AG09319 (cell line): ENCODE measurements around the gene HEXD.
A peak's percentile ranks its signal among the peaks of the same experiment; 100 is the strongest.
"Not testable (repeated sequence)": the region's sequence is repeated elsewhere in the genome, so short reads cannot be mapped to it uniquely, and the experiment has no call there.

Source experiments
- DNase-seq: peaks from one replicate; pipeline ENCODE4 v3.0.0-alpha.2; 2010; ENCODE audit warnings: low read depth; ENCODE audit errors: extremely low read depth
- TF ChIP-seq, protein P1 (sequence below): IDR thresholded peaks from 2 replicates; pipeline ENCODE4 v1.5.1; 2011; ENCODE audit warnings: low read depth, mild to moderate bottlenecking, inconsistent platforms, low read length, moderate library complexity

The HEXD gene

DNA sequence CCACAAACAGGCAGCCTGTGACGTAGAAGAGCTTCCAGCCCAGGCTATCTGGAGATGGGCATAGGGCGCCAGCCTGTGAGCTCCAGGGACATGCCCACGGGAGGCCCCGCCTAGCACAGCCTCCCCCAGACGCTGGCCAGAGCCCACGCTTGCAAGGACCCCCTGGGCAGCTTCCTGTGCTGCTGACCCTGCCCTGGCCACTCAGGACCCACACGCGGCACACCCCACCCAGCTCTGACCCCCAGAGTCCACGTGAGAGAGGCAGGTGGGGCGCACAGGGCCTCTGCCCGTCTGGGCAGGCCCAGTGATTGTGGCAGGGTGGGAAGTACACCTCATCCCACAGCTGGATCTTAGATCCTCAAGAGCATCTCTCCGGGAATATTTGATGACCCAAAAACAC is 28.5 kb downstream of the HEXD start:
- no peak for DNase-seq
- TF ChIP-seq, protein P1, sequence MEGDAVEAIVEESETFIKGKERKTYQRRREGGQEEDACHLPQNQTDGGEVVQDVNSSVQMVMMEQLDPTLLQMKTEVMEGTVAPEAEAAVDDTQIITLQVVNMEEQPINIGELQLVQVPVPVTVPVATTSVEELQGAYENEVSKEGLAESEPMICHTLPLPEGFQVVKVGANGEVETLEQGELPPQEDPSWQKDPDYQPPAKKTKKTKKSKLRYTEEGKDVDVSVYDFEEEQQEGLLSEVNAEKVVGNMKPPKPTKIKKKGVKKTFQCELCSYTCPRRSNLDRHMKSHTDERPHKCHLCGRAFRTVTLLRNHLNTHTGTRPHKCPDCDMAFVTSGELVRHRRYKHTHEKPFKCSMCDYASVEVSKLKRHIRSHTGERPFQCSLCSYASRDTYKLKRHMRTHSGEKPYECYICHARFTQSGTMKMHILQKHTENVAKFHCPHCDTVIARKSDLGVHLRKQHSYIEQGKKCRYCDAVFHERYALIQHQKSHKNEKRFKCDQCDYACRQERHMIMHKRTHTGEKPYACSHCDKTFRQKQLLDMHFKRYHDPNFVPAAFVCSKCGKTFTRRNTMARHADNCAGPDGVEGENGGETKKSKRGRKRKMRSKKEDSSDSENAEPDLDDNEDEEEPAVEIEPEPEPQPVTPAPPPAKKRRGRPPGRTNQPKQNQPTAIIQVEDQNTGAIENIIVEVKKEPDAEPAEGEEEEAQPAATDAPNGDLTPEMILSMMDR, result no peak

- DNase-seq, result no peak
- TF ChIP-seq, protein P1, result no peak
These were observed 29.7 kb downstream of the HEXD start for GRCh38 chr17:82447876-82448275.

- DNase-seq, result no peak
- TF ChIP-seq, protein P1, result no peak
These were observed 31.2 kb downstream of the HEXD start for GRCh38 chr17:82449131-82449882.

DNA sequence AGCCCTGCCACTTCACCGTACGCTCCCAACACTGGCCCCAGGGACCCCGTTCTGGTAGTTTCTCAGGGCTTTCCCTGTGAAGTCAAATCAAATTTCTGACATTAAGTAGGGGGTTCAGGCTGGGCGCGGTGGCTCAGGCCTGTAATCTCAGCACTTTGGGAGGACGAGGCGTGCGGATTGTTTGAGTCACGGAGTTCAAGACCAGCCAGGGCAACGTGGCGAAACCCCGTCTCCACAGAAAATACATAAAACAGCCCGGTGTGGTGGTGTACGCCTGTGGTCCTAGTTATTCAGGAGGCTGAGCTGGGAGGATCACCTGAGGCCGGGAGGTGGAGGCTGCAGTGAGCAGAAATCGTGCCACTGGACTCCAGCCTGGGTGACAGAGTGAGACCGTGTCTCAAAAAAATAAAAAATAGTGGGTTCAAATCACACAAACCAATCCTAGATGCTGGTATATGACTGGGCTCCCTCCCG is 31.8 kb downstream of the HEXD start:
- TF ChIP-seq, protein P1, result no peak
- no peak for DNase-seq

DNA sequence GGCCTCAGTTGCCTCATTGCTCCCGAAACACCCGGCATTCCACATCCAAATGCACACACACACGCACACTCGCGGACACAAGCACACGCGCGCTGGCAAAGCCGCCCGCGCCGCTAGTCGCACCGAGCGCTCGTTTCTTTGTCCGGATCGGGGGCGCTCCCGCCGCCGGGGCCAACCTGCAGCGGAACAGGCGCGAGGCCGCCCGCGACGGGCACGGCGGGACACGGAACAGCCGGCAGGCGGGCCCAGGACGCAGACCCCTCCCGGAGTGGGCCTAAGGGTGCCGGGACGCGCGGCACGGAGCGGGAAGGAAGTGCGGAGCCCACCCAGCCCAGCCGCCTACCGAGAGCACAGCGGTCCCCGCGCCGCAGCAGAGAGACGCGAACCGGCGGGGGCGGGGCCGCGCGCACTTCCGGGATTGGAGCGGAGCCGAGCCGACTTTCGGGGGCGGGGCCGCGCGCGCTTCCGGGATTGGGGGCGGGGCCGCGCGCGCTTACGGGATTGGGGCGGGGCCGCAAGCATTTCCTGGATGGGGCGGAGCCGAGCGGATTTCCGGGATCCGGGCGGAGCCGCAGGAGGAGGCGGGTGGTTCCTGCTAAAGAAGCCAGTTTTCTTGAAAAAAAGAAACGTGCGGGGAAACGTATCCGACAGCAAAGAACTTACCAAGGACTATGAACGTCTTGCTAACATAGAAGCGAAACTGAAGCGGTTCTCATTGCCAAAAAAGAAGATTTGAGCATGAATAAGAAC is 32.4 kb downstream of the HEXD start, which contains the start of gene CYBC1:
TSS of gene CYBC1 (minus strand) at position 396 of the 750 bp plus-strand sequence. CDS start 1,498 bp downstream, outside the sequence.
- TF ChIP-seq, protein P1, result no peak
- DNase-seq, result peak; percentile 89

GRCh38 chr17:82452162-82452561 is 34.0 kb downstream of the HEXD start:
- TF ChIP-seq, protein P1, result no peak

GRCh38 chr17:82453151-82453550 is 35.0 kb downstream of the HEXD start:
- not testable (repeated sequence) for DNase-seq

More at GRCh38 chr17:82452162-82452561, 34.0 kb downstream of the HEXD start:
- no peak for DNase-seq

GRCh38 chr17:82453706-82454105 is 35.6 kb downstream of the HEXD start:
- not testable (repeated sequence) for DNase-seq
